ENCODE measurements around the gene KIF2A. TPM values are rescaled to one million over a fixed set of nuclear protein-coding genes. Genes with fewer than 3 reads are reported as not detected.

Gene KIF2A
- total RNA-seq, 1 experiment from 2014 or later, result 42.9 TPM

- no peak for DNase-seq (ENCODE audit: low read depth, low spot score)
- ChIA-PET RAD21 (ENCODE audit: low non-redundant PET in 1 of 2, low total read pairs in 2 of 2, uncharacterized antibody in 2 of 2, unreplicated experiment in 2 of 2) (no interaction called here), POLR2A (interaction anchor here (0.6 to 1.6 kb wide), 2 partner anchors 8 to 49 kb away, joined by 4 to 5 read pairs; partner anchors contain the start of gene DIMT1), CTCF (no interaction called here)
- Histone ChIP-seq H3K79me2 (ENCODE audit: insufficient read depth, low read length) (peaks cover under 1% of the 10 kb centered on the region; the same call in 1 of the 2 replicates), H3K27ac (ENCODE audit: low read depth, low read length) (no peak overlapping the region), H3K36me3 (ENCODE audit: control insufficient read depth in 1 of 2, insufficient read depth in 2 of 2, low read length in 2 of 2) (peaks cover 28 to 50% of the 10 kb centered on the region in 2 experiments), H3K27me3 (ENCODE audit: insufficient read depth, low read length) (no peaks in the 10 kb centered on the region), H3K4me1 (ENCODE audit: control insufficient read depth in 1 of 2, insufficient read depth in 2 of 2, low read length in 2 of 2) (peaks cover 7 to 16% of the 10 kb centered on the region in 2 experiments), H3K4me2 (ENCODE audit: low read length) (peak overlapping the region; percentile 7; the same call in 1 of the 2 replicates), H3K9me2 (ENCODE audit: insufficient read depth) (no peaks in the 10 kb centered on the region), H2AFZ (ENCODE audit: low read depth, low read length, poor library complexity, severe bottlenecking) (no peak overlapping the region), H3K9me3 (ENCODE audit: control insufficient read depth in 1 of 2, insufficient read depth in 1 of 2, low read depth in 1 of 2, low read length in 2 of 2) (no peaks in the 10 kb centered on the region), H3K9ac (ENCODE audit: low read length) (no peak overlapping the region), H3K4me3 (replicated peaks in 1 of 2; ENCODE audit: low read depth in 1 of 2, low read length in 2 of 2) (no peak overlapping the region), H4K20me1 (ENCODE audit: insufficient read depth) (no peaks in the 10 kb centered on the region)
- TF ChIP-seq EGR1 (IDR thresholded peaks at IDR 0.05; ENCODE audit: low read depth) (peak; percentile 39; the same call in 1 of the 2 replicates), POLR2AphosphoS5 (IDR thresholded peaks at IDR 0.05; ENCODE audit: low read depth, low read length) (no peak)
- intact Hi-C loops (cut with micrococcal nuclease), result no loop called here
- no TSS peak for BruUV-seq (replicated peaks)
- ATAC-seq, result peak; percentile 76
Measured at GRCh38 chr5:62395210-62395950, 89.4 kb downstream of the KIF2A start.

GRCh38 chr5:62403411-62404250, 97.6 kb downstream of the KIF2A start, which contains the start of gene DIMT1:
TSS of gene DIMT1 (minus strand) at chr5:62403905. CDS start at chr5:62403772, 133 bp downstream.
- Histone ChIP-seq H3K36me3 (ENCODE audit: control insufficient read depth in 1 of 2, insufficient read depth in 2 of 2, low read length in 2 of 2) (peaks cover 7 to 10% of the 10 kb centered on the region in 2 experiments; a peak in 3 of 4 replicates), H2AFZ (ENCODE audit: low read depth, low read length, poor library complexity, severe bottlenecking) (peak within 1 kb of the TSS; percentile 54), H3K4me3 (replicated peaks in 1 of 2; ENCODE audit: low read depth in 1 of 2, low read length in 2 of 2) (peak within 1 kb of the TSS; percentile 55 to 88), H3K4me1 (ENCODE audit: control insufficient read depth in 1 of 2, insufficient read depth in 2 of 2, low read length in 2 of 2) (peaks cover 2 to 10% of the 10 kb centered on the region in 2 experiments; a peak in 1 of 4 replicates), H3K9me2 (ENCODE audit: insufficient read depth) (no peaks in the 10 kb centered on the region), H3K4me2 (ENCODE audit: low read length) (peak within 1 kb of the TSS; percentile 77), H4K20me1 (ENCODE audit: insufficient read depth) (no peaks in the 10 kb centered on the region), H3K27me3 (ENCODE audit: insufficient read depth, low read length) (no peaks in the 10 kb centered on the region), H3K9me3 (ENCODE audit: control insufficient read depth in 1 of 2, insufficient read depth in 1 of 2, low read depth in 1 of 2, low read length in 2 of 2) (no peaks in the 10 kb centered on the region), H3K27ac (ENCODE audit: low read depth, low read length) (peak within 1 kb of the TSS; percentile 75), H3K9ac (ENCODE audit: low read length) (peak within 1 kb of the TSS; percentile 94), H3K79me2 (ENCODE audit: insufficient read depth, low read length) (peaks cover 23% of the 10 kb centered on the region)
- RAD21 ChIA-PET (ENCODE audit: low non-redundant PET in 1 of 2, low total read pairs in 2 of 2, uncharacterized antibody in 2 of 2, unreplicated experiment in 2 of 2), result interaction anchor here in 1 of 2 experiments (1.2 kb wide), 1 partner anchor 180 kb away, joined by 4 read pairs; no protein-coding TSS in a partner anchor
- intact Hi-C loops (cut with micrococcal nuclease), result no loop called here
- peak; percentile 92 for DNase-seq (ENCODE audit: low read depth, low spot score)
- peak; percentile 98 for ATAC-seq
- CTCF ChIA-PET, result interaction anchor here (1.1 kb wide), 1 partner anchor 179 kb away, joined by 3 read pairs; no protein-coding TSS in a partner anchor
- no TSS peak for BruUV-seq (replicated peaks)
- POLR2A ChIA-PET, result interaction anchor here (0.8 to 1.9 kb wide), 6 partner anchors 9 to 40 kb away, joined by 3 to 24 read pairs (median 5); partner anchors contain the start of gene IPO11
- TF ChIP-seq CTCF (IDR thresholded peaks at IDR 0.05 in 2 of 3, conservative IDR thresholded peaks at IDR 0.05 in 1 of 3; ENCODE audit: borderline replicate concordance in 1 of 3, insufficient read depth in 1 of 3, low read depth in 2 of 3, low read length in 2 of 3) (no peak), MAX (IDR thresholded peaks at IDR 0.05) (peak; percentile 99), CBX3 (IDR thresholded peaks at IDR 0.05; ENCODE audit: low read depth) (peak; percentile 85), TCF7L2 (IDR thresholded peaks at IDR 0.05; ENCODE audit: borderline replicate concordance, extremely low read depth, insufficient read depth, insufficient read length) (no peak), POLR2A (IDR thresholded peaks at IDR 0.05; ENCODE audit: borderline replicate concordance, extremely low read depth, insufficient read depth, insufficient read length) (peak; percentile 98), REST (IDR thresholded peaks at IDR 0.05; ENCODE audit: low read depth) (no peak), ELF1 (IDR thresholded peaks at IDR 0.05; ENCODE audit: borderline replicate concordance, low read depth) (peak; percentile 35; the same call in 1 of the 2 replicates), SRF (IDR thresholded peaks at IDR 0.05; ENCODE audit: low read depth) (peak; percentile 45; the same call in 1 of the 2 replicates)

Measured in HCT116 (cell line).